ENCODE results near the gene OPRL1.

The OPRL1 gene

DNA sequence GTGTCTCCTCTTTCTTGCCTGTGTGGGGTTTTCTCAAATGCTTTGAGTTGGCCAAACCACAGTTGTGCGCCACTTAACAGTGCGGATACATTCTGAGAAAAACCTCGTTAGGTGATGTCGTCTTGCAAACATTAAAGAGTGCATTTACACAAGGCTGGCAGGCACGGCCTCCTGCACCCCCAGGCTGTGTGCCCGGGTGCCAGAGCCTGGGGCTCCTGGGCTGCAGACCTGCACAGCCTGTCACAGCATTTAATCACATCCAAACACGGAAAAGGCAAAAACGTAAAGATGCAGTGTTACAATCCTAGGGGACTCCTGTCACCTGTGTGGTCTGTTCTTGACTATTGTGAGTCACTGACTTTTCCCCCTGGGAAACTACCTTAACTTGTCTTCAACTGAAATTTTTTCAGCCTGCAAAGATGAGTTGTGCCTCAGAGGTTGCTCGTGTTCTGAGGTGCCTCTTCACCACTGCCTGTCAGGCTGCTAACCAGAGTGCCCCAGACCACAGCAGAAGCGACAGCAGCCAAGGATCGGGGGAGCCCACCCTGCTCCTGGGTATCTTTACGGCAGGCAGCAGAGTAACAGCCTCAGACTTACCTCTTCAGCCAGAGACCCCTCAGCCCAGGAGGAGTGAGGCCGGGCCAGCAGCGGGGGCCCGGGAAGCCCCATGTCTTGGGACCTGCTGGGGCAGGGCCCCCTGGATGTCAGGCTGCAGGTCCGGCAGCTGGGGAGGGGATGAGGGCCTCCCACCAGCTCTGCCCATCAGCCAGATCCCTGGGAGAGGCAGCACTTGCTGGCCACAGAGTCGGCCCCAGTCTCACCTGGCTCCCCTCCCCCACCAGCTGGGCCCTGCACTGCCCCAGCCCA, 44.6 kb upstream of the OPRL1 start:
- H3K27ac ChIP-seq = peak overlapping the region; percentile 33
- TF ChIP-seq, protein P1, sequence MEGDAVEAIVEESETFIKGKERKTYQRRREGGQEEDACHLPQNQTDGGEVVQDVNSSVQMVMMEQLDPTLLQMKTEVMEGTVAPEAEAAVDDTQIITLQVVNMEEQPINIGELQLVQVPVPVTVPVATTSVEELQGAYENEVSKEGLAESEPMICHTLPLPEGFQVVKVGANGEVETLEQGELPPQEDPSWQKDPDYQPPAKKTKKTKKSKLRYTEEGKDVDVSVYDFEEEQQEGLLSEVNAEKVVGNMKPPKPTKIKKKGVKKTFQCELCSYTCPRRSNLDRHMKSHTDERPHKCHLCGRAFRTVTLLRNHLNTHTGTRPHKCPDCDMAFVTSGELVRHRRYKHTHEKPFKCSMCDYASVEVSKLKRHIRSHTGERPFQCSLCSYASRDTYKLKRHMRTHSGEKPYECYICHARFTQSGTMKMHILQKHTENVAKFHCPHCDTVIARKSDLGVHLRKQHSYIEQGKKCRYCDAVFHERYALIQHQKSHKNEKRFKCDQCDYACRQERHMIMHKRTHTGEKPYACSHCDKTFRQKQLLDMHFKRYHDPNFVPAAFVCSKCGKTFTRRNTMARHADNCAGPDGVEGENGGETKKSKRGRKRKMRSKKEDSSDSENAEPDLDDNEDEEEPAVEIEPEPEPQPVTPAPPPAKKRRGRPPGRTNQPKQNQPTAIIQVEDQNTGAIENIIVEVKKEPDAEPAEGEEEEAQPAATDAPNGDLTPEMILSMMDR (conservative IDR thresholded peaks at IDR 0.05; ENCODE audit: low read depth) = no peak
- POLR2A ChIA-PET (ENCODE audit: low non-redundant PET) = no interaction called here
- CTCF ChIA-PET = interaction anchor here (1.1 to 6.4 kb wide), 2 partner anchors 25 to 85 kb away, joined by 4 to 98 read pairs; partner anchors contain the start of gene TCEA2
- DNase-seq (ENCODE audit: low spot score) = no peak

DNA sequence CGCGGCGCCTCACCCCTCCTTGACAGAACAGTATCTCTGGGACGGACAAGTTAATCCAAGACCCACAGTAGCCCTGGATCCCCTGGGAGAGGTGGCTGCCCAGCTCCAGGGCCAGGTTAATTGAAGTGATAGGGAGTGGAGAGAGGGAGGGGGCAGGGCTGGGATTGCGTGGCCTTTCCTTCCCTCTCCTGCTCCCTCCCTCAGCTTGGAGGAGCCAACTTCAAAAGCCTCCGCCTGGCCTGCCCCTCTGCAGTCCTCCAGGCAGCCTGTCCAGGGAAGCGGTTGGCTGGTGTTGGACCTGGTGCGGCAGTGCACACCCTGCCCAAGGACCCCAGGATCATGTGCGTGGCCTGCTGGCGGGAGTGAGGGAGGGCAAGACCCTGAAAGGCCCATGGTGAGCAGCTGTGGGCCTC, 43.9 kb upstream of the OPRL1 start, which contains the start of gene C20orf204:
Gene C20orf204 (plus strand): TSS at position 250 of the 413 bp plus-strand sequence. CDS start 142 bp downstream, at position 392.
- H3K27ac ChIP-seq = peak within 1 kb of the TSS; percentile 33
- ChIA-PET CTCF (interaction anchor here (1.1 to 6.4 kb wide), 2 partner anchors 24 to 84 kb away, joined by 4 to 98 read pairs; partner anchors contain the start of gene TCEA2), POLR2A (ENCODE audit: low non-redundant PET) (no interaction called here)
- TF ChIP-seq, protein P1 (conservative IDR thresholded peaks at IDR 0.05; ENCODE audit: low read depth) = no peak
- DNase-seq (ENCODE audit: low spot score) = no peak

DNA sequence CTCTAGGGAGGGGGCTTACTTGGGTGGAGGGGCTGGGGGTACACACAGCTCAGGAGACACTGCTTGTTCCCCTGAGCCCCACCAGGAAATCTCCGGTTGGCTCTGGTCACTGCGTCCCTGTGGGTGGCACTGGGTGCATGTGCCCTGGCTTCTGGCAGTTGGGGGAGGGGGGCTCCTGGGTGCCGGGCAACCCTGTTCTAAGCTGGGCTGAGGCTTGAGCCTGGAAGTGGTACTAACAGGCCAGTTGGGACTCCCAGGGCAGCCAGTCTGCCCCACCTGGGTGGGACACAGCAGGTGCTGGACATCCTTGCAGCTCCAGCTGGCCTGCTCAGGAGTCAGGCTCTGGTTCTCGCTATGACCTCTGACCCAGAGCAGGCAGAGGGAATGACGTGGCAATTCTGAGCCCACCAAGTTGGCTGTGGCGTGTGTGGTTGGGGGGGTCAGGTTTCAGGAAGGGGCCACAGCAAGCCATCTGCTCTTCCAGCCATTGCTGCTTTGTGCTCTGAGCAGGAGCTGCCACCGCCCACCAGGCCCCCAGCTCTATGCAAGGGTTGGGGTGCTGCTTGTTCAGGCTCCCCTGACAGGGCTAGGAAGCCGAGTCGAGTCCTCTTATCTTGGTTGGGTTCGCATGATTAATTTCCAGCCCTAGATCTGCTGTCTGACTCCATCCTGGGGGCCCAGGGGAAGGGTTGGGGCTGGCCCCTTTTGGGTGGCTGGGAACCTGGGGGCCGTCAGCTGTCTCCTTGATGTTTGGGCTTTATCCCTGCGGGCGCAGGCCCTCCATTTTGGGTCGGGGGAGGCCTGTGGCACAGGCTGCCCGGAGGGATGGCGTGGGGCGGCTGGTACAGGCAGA, 43.3 kb upstream of the OPRL1 start:
- no peak for DNase-seq (ENCODE audit: low spot score)
- ChIA-PET POLR2A (ENCODE audit: low non-redundant PET) (interaction anchor here (1.0 kb wide), 1 partner anchor 26 kb away, joined by 4 read pairs; the partner anchor contains the start of gene TCEA2), CTCF (interaction anchor here (0.7 to 6.4 kb wide), 7 partner anchors 8 to 607 kb away, joined by 3 to 98 read pairs (median 4); partner anchors contain the start of gene TCEA2)
- no peak overlapping the region for H3K27ac ChIP-seq
- TF ChIP-seq, protein P1 (conservative IDR thresholded peaks at IDR 0.05; ENCODE audit: low read depth) = no peak

DNA sequence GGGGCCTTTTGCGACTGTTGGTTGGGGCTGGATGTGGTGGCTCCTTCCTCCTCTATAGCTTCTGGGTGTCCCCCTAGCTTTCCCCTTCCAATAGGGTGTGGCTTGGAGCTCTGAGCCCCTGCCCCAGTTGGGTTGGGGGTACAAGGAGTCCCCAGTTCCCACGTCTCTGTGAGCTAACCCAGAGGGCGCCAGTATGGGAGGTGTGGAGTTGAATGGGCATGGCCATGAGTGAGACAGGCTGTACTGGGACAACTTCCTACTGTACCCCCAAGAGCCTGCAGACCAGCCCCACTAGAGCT, 42.7 kb upstream of the OPRL1 start:
- CTCF ChIA-PET = interaction anchor here (0.7 to 6.4 kb wide), 8 partner anchors 8 to 607 kb away, joined by 3 to 98 read pairs (median 8); partner anchors contain the start of gene TCEA2
- TF ChIP-seq, protein P1 (conservative IDR thresholded peaks at IDR 0.05; ENCODE audit: low read depth) = no peak
- POLR2A ChIA-PET (ENCODE audit: low non-redundant PET) = interaction anchor here (1.0 kb wide), 1 partner anchor 26 kb away, joined by 4 read pairs; the partner anchor contains the start of gene TCEA2
- no peak overlapping the region for H3K27ac ChIP-seq
- DNase-seq (ENCODE audit: low spot score) = no peak

DNA sequence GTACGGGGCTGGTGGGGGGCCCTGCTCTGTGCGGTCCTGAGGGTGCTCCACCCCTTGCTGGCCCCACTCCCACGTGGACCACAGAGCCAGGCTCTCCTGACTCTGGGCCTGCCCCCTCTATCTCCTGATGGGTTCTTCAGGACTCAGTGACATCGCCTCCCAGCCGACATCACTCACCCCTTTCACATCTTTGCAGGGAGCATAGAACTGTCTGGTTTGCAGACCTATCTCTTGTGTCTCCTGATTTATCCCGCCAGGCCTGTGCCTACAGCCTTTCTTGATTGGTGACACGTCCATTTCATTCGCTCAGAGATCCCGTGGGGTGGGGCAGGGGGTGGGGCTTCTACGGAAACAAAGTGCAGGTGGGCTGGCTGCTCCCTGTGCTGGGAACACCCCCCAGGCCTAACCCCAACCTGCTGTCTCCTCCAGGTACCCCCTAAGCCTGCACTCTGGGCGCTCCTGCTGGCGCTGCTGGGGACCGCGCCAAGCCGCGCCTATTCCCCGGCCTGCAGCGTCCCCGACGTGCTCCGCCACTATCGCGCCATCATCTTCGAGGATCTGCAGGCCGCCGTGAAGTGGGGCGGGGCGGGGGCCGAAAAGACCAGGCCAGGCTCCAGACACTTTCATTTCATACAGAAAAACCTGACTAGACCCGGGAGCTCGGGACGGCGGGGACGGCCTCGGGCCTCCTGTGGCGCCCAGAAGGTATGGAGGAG, 42.2 kb upstream of the OPRL1 start:
- H3K27ac ChIP-seq = no peak overlapping the region
- no peak for DNase-seq (ENCODE audit: low spot score)
- ChIA-PET POLR2A (ENCODE audit: low non-redundant PET) (interaction anchor here (0.7 to 1.0 kb wide), 2 partner anchors 25 to 29 kb away, joined by 3 to 4 read pairs; partner anchors contain the start of gene TCEA2), CTCF (interaction anchor here (0.6 to 6.4 kb wide), 31 partner anchors 9 to 608 kb away, joined by 3 to 98 read pairs (median 6); partner anchors contain the start of genes OPRL1, RGS19 and TCEA2)
- TF ChIP-seq, protein P1 (conservative IDR thresholded peaks at IDR 0.05; ENCODE audit: low read depth) = no peak

Data from RWPE1 (cell line).